ENCODE results near the gene PACSIN2.

DNA sequence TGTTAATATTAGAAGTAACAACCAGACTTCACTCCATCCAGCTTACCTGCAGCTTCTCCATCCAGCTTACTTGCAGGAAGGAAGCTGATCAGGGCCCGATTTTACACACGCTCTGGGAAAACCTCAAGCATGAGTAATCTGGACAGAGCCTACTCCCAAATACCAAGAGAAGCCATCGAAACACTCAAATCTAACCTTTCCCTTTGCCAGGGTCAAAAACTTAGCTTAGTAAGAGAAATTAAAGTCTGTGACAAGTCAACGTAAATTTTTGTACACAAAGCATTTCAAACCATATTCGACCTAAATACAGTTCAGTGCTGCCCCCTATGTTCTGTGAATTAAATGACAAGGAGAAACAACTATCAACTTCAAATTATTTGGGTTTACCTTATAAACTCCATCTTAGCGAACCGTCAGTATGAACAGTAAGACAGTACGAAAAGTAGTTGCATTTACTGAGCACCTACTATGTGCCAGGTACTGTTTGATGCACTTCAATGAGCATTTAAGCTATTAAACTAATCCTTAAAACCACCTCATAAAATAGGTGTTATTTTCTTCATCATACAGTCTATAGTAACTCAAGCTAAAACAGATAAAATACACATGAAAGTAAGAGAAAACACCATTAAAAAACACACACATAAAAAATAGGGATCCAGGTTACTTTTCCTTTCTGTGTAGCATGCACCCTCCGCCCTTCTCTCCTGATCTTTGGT, 194.7 kb downstream of the PACSIN2 start:
- TF ChIP-seq, protein P1, sequence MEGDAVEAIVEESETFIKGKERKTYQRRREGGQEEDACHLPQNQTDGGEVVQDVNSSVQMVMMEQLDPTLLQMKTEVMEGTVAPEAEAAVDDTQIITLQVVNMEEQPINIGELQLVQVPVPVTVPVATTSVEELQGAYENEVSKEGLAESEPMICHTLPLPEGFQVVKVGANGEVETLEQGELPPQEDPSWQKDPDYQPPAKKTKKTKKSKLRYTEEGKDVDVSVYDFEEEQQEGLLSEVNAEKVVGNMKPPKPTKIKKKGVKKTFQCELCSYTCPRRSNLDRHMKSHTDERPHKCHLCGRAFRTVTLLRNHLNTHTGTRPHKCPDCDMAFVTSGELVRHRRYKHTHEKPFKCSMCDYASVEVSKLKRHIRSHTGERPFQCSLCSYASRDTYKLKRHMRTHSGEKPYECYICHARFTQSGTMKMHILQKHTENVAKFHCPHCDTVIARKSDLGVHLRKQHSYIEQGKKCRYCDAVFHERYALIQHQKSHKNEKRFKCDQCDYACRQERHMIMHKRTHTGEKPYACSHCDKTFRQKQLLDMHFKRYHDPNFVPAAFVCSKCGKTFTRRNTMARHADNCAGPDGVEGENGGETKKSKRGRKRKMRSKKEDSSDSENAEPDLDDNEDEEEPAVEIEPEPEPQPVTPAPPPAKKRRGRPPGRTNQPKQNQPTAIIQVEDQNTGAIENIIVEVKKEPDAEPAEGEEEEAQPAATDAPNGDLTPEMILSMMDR (conservative IDR thresholded peaks at IDR 0.05; ENCODE audit: low read depth in 2 of 2): peak; percentile 62 to 84
- TF ChIP-seq, protein P2, sequence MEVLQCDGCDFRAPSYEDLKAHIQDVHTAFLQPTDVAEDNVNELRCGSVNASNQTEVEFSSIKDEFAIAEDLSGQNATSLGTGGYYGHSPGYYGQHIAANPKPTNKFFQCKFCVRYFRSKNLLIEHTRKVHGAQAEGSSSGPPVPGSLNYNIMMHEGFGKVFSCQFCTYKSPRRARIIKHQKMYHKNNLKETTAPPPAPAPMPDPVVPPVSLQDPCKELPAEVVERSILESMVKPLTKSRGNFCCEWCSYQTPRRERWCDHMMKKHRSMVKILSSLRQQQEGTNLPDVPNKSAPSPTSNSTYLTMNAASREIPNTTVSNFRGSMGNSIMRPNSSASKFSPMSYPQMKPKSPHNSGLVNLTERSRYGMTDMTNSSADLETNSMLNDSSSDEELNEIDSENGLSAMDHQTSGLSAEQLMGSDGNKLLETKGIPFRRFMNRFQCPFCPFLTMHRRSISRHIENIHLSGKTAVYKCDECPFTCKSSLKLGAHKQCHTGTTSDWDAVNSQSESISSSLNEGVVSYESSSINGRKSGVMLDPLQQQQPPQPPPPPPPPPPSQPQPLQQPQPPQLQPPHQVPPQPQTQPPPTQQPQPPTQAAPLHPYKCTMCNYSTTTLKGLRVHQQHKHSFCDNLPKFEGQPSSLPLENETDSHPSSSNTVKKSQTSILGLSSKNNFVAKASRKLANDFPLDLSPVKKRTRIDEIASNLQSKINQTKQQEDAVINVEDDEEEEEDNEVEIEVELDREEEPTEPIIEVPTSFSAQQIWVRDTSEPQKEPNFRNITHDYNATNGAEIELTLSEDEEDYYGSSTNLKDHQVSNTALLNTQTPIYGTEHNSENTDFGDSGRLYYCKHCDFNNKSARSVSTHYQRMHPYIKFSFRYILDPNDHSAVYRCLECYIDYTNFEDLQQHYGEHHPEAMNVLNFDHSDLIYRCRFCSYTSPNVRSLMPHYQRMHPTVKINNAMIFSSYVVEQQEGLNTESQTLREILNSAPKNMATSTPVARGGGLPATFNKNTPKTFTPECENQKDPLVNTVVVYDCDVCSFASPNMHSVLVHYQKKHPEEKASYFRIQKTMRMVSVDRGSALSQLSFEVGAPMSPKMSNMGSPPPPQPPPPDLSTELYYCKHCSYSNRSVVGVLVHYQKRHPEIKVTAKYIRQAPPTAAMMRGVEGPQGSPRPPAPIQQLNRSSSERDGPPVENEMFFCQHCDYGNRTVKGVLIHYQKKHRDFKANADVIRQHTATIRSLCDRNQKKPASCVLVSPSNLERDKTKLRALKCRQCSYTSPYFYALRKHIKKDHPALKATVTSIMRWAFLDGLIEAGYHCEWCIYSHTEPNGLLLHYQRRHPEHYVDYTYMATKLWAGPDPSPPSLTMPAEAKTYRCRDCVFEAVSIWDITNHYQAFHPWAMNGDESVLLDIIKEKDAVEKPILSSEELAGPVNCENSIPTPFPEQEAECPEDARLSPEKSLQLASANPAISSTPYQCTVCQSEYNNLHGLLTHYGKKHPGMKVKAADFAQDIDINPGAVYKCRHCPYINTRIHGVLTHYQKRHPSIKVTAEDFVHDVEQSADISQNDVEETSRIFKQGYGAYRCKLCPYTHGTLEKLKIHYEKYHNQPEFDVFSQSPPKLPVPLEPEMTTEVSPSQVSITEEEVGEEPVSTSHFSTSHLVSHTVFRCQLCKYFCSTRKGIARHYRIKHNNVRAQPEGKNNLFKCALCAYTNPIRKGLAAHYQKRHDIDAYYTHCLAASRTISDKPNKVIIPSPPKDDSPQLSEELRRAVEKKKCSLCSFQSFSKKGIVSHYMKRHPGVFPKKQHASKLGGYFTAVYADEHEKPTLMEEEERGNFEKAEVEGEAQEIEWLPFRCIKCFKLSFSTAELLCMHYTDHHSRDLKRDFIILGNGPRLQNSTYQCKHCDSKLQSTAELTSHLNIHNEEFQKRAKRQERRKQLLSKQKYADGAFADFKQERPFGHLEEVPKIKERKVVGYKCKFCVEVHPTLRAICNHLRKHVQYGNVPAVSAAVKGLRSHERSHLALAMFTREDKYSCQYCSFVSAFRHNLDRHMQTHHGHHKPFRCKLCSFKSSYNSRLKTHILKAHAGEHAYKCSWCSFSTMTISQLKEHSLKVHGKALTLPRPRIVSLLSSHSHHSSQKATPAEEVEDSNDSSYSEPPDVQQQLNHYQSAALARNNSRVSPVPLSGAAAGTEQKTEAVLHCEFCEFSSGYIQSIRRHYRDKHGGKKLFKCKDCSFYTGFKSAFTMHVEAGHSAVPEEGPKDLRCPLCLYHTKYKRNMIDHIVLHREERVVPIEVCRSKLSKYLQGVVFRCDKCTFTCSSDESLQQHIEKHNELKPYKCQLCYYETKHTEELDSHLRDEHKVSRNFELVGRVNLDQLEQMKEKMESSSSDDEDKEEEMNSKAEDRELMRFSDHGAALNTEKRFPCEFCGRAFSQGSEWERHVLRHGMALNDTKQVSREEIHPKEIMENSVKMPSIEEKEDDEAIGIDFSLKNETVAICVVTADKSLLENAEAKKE (CRISPR knock-in tag; IDR thresholded peaks at IDR 0.05): no peak
- no peak for TF ChIP-seq ZNF331 (CRISPR knock-in tag; IDR thresholded peaks at IDR 0.05; ENCODE audit: low read depth)
- no peak for TF ChIP-seq EZH2 (IDR thresholded peaks at IDR 0.05; ENCODE audit: low read depth, unreplicated experiment)
- TF ChIP-seq EZH2phosphoT487 (IDR thresholded peaks at IDR 0.05; ENCODE audit: unreplicated experiment): no peak
- TF ChIP-seq, protein P3, sequence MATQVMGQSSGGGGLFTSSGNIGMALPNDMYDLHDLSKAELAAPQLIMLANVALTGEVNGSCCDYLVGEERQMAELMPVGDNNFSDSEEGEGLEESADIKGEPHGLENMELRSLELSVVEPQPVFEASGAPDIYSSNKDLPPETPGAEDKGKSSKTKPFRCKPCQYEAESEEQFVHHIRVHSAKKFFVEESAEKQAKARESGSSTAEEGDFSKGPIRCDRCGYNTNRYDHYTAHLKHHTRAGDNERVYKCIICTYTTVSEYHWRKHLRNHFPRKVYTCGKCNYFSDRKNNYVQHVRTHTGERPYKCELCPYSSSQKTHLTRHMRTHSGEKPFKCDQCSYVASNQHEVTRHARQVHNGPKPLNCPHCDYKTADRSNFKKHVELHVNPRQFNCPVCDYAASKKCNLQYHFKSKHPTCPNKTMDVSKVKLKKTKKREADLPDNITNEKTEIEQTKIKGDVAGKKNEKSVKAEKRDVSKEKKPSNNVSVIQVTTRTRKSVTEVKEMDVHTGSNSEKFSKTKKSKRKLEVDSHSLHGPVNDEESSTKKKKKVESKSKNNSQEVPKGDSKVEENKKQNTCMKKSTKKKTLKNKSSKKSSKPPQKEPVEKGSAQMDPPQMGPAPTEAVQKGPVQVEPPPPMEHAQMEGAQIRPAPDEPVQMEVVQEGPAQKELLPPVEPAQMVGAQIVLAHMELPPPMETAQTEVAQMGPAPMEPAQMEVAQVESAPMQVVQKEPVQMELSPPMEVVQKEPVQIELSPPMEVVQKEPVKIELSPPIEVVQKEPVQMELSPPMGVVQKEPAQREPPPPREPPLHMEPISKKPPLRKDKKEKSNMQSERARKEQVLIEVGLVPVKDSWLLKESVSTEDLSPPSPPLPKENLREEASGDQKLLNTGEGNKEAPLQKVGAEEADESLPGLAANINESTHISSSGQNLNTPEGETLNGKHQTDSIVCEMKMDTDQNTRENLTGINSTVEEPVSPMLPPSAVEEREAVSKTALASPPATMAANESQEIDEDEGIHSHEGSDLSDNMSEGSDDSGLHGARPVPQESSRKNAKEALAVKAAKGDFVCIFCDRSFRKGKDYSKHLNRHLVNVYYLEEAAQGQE (IDR thresholded peaks at IDR 0.05; ENCODE audit: unreplicated experiment): no peak

All from GM23338 (cell line).